Right lobe of liver (tissue), 6 donors: ENCODE results near the gene SLAMF8. TPM values are rescaled to one million over a fixed set of nuclear protein-coding genes. Genes with fewer than 3 reads are reported as not detected.

Source experiments
- ATAC-seq, 4 donors: fragments of 200-7000 bp; cut with Tn5 transposase; one replicate each; pipeline ENCODE4 v1.9.1; 2020; ENCODE audit warnings: mild to moderate bottlenecking in 4 of 4, moderate library complexity in 4 of 4
- DNase-seq, 3 donors: peaks; one replicate each; pipeline ENCODE4 v3.0.0-alpha.2; 2020
- H3K27ac ChIP-seq, 3 donors: fragments of 200-600 bp; one replicate each; pipeline ENCODE4 v1.8.0; 2022
- H3K27me3 ChIP-seq, 2 donors: fragments of 200-600 bp; one replicate each; pipeline ENCODE4 v1.8.0; 2022
- H3K36me3 ChIP-seq, 4 donors: fragments of 200-600 bp; sonication (generic) in 1 of 4; one replicate each; pipeline versions ENCODE4 v1.5.1 to v1.8.0; 2017 to 2022; ENCODE audit warnings: control low read depth in 1 of 4
- H3K4me1 ChIP-seq, 4 donors: fragments of 200-600 bp; sonication (generic) in 1 of 4; one replicate each; pipeline versions ENCODE4 v1.5.1 to v1.8.0; 2017 to 2022; ENCODE audit warnings: control low read depth in 1 of 4
- H3K4me3 ChIP-seq, 3 donors: fragments of 200-600 bp; one replicate each; pipeline ENCODE4 v1.8.0; 2022
- H3K9me3 ChIP-seq, 4 donors: fragments of 200-600 bp; sonication (generic) in 1 of 4; one replicate each; pipeline versions ENCODE4 v1.5.1 to v1.8.0; 2017 to 2022; ENCODE audit warnings: control low read depth in 1 of 4
- POLR2A ChIP-seq: fragments of 450-650 bp; IDR thresholded peaks from one replicate; pipeline ENCODE4 v1.6.1; 2017; ENCODE audit warnings: antibody characterized with exemption, mild to moderate bottlenecking
- whole genome bisulfite sequencing: methylation state at CpG from one replicate; pipeline ENCODE4 v1.1.6; 2018; ENCODE audit warnings: low coverage, low lambda C conversion rate; ENCODE audit not compliant: insufficient coverage; ENCODE audit errors: missing lambda C conversion rate; 5-methylcytosine and 5-hydroxymethylcytosine counted together
- intact Hi-C, 2 donors: fragments of 100-400 bp; cut with DNase I; formaldehyde crosslinking; loops; one replicate each; pipeline versions ENCODE4 v1.11.2 to v1.14.1; 2022
- total RNA-seq, 6 experiments: library from RNA; depleted of rRNA in 2 of 6; stranded (reverse); fragments of >200 nt in 2 of 6; fragmentation: NEBNext Ultra II Directional in 3 of 6; extraction: Animal tissue kit (Norgen Biotek cat#: 25700) in 3 of 6; gene quantifications; one replicate each; pipeline versions ENCODE4 v1.1.0 to v1.2.4, GENCODE V29; 2016 to 2023
- TF ChIP-seq, protein P1 (sequence below), 4 donors: fragments of 200-600 bp in 3 of 4; fragments of 450-650 bp in 1 of 4; IDR thresholded peaks; one replicate each; pipeline versions ENCODE4 v1.5.1 to v1.8.0; 2016 to 2022; ENCODE audit warnings: antibody characterized with exemption in 4 of 4, mild to moderate bottlenecking in 2 of 4
- donor health status: DM: no; HTN: yes; CAD: no.
- donor health status: DM: no; HTN: no; CAD: no.
- donor health status: DM: no; HTN: no; CAD: no.
- donor health status: DM: no; HTN: yes; CAD: no.
- donor health status: DM: no; HTN: yes; CAD: no.

Gene SLAMF8
- total RNA-seq, 6 experiments from 2014 or later = 0.33 to 5.7 (median 2.5) TPM

DNA sequence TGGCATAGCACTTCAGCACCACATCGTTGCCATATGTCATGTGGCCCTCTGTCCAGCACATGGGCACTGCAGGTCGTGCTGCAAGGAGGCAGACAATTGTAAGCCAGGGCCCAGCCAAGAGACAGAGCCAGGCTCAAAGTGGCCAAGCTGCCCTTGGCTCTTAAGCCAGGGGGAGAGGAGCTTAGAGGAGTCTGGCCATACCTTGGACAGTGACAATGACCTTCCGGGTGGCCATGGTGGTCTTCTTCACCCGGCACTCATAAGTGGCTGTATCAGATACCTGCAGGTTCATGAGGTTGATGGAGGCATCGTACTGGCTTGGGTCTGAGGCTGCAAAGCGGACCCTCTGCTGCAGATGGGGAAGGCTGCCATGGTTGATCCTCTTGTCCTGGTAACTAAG lies 31.2 kb downstream of the SLAMF8 start:
- H3K36me3 ChIP-seq = no peaks in the 10 kb centered on the region

DNA sequence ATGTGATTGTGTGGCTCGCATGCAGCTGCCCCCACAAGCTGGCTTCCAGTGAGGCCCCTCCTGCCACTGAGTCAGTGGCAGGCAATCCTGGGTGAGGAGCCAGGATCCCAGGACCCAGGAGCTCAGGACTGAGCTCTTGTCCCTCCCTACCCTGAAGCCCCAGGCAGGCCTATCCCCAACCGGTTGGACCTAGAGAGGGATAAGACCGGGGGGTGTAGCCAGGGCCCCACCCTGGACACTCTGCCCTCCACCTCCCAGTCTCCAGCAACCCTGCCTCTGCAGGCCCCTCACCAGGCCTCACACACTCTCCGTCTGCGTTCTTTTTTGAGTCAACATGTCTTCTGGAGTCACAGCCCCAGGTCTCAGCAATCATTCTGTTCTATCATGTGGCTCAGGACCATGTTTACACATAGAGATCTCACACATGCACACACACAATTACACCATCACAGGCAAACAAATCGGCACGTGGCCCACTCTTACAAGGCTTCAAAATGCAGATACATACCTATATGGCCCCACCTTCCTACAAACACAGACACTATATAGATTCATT lies 33.2 kb downstream of the SLAMF8 start:
- intact Hi-C loops = no loop called here
- 57% methylated on average over 4 of the region's 7 CpGs for WGBS

More for the DNA sequence above, 31.2 kb downstream of the SLAMF8 start:
- no peaks in the 10 kb centered on the region for H3K27me3 ChIP-seq
- TF ChIP-seq, protein P1, sequence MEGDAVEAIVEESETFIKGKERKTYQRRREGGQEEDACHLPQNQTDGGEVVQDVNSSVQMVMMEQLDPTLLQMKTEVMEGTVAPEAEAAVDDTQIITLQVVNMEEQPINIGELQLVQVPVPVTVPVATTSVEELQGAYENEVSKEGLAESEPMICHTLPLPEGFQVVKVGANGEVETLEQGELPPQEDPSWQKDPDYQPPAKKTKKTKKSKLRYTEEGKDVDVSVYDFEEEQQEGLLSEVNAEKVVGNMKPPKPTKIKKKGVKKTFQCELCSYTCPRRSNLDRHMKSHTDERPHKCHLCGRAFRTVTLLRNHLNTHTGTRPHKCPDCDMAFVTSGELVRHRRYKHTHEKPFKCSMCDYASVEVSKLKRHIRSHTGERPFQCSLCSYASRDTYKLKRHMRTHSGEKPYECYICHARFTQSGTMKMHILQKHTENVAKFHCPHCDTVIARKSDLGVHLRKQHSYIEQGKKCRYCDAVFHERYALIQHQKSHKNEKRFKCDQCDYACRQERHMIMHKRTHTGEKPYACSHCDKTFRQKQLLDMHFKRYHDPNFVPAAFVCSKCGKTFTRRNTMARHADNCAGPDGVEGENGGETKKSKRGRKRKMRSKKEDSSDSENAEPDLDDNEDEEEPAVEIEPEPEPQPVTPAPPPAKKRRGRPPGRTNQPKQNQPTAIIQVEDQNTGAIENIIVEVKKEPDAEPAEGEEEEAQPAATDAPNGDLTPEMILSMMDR (IDR thresholded peaks at IDR 0.05) = no peak
- TF ChIP-seq POLR2A = no peak
- intact Hi-C loops = no loop called here
- DNase-seq (no peak), ATAC-seq (no peak)
- no peak overlapping the region for H3K4me3 ChIP-seq
- no peaks in the 10 kb centered on the region for H3K4me1 ChIP-seq
- 93% methylated on average over 3 of the region's 6 CpGs for WGBS
- no peak overlapping the region for H3K27ac ChIP-seq
- no peaks in the 10 kb centered on the region for H3K9me3 ChIP-seq

GRCh38 chr1:159860456-159860855 lies 33.8 kb downstream of the SLAMF8 start:
- Histone ChIP-seq H3K9me3 (no peaks in the 10 kb centered on the region), H3K4me1 (no peaks in the 10 kb centered on the region), H3K27me3 (no peaks in the 10 kb centered on the region), H3K4me3 (no peak overlapping the region), H3K36me3 (no peaks in the 10 kb centered on the region), H3K27ac (no peak overlapping the region)
- DNase-seq = no peak
- ATAC-seq = peak in 1 of 4 donors; percentile 6
- intact Hi-C loops = no loop called here
- 20% methylated on average over 1 of the region's 3 CpGs for WGBS
- no peak for TF ChIP-seq POLR2A
- TF ChIP-seq, protein P1 (IDR thresholded peaks at IDR 0.05) = no peak

More for the DNA sequence above, 33.2 kb downstream of the SLAMF8 start:
- Histone ChIP-seq H3K4me1 (no peaks in the 10 kb centered on the region), H3K27me3 (no peaks in the 10 kb centered on the region), H3K9me3 (no peaks in the 10 kb centered on the region), H3K27ac (no peak overlapping the region), H3K4me3 (no peak overlapping the region), H3K36me3 (no peaks in the 10 kb centered on the region)
- DNase-seq (no peak), ATAC-seq (no peak)
- TF ChIP-seq POLR2A = no peak
- TF ChIP-seq, protein P1 (IDR thresholded peaks at IDR 0.05) = no peak

- Histone ChIP-seq H3K4me1 (no peaks in the 10 kb centered on the region), H3K9me3 (no peaks in the 10 kb centered on the region), H3K4me3 (no peak overlapping the region), H3K36me3 (no peaks in the 10 kb centered on the region), H3K27me3 (no peaks in the 10 kb centered on the region), H3K27ac (no peak overlapping the region)
- ATAC-seq (no peak), DNase-seq (no peak)
- intact Hi-C loops = no loop called here
- no peak for TF ChIP-seq POLR2A
- TF ChIP-seq, protein P1 (IDR thresholded peaks at IDR 0.05) = no peak
- WGBS = 53% methylated on average over 2 of the region's 8 CpGs
Observed at GRCh38 chr1:159861218-159861617, 34.5 kb downstream of the SLAMF8 start.

- 62% methylated on average over 2 of the region's 5 CpGs for WGBS
- no peak overlapping the region for H3K27ac ChIP-seq
Observed at GRCh38 chr1:159862031-159862430, 35.4 kb downstream of the SLAMF8 start.

More at GRCh38 chr1:159862031-159862430, 35.4 kb downstream of the SLAMF8 start:
- DNase-seq (no peak), ATAC-seq (no peak)
- no peaks in the 10 kb centered on the region for H3K4me1 ChIP-seq
- no peaks in the 10 kb centered on the region for H3K36me3 ChIP-seq
- no peak for TF ChIP-seq POLR2A
- TF ChIP-seq, protein P1 (IDR thresholded peaks at IDR 0.05) = no peak
- H3K4me3 ChIP-seq = no peak overlapping the region
- no peaks in the 10 kb centered on the region for H3K9me3 ChIP-seq
- no peaks in the 10 kb centered on the region for H3K27me3 ChIP-seq
- intact Hi-C loops = no loop called here
